ENCODE data around the gene ACSS1. TPM values are rescaled to one million over a fixed set of nuclear protein-coding genes. Genes with fewer than 3 reads are reported as not detected.

The ACSS1 gene
- total and polyA plus RNA-seq, 2 experiments from 2014 or later, result 1.3 to 4.1 TPM

- no peak for TF ChIP-seq ZNF331 (CRISPR knock-in tag; IDR thresholded peaks at IDR 0.05; ENCODE audit: low read depth)
- no peak for TF ChIP-seq ETS1 (IDR thresholded peaks at IDR 0.05)
- TF ChIP-seq EZH2 (IDR thresholded peaks at IDR 0.05; ENCODE audit: low read depth, unreplicated experiment), result no peak
- no peak for TF ChIP-seq JUNB (IDR thresholded peaks at IDR 0.05; ENCODE audit: unreplicated experiment)
- no peak for TF ChIP-seq POLR2AphosphoS5 (IDR thresholded peaks at IDR 0.05; ENCODE audit: low read depth)
- TF ChIP-seq, protein P1, sequence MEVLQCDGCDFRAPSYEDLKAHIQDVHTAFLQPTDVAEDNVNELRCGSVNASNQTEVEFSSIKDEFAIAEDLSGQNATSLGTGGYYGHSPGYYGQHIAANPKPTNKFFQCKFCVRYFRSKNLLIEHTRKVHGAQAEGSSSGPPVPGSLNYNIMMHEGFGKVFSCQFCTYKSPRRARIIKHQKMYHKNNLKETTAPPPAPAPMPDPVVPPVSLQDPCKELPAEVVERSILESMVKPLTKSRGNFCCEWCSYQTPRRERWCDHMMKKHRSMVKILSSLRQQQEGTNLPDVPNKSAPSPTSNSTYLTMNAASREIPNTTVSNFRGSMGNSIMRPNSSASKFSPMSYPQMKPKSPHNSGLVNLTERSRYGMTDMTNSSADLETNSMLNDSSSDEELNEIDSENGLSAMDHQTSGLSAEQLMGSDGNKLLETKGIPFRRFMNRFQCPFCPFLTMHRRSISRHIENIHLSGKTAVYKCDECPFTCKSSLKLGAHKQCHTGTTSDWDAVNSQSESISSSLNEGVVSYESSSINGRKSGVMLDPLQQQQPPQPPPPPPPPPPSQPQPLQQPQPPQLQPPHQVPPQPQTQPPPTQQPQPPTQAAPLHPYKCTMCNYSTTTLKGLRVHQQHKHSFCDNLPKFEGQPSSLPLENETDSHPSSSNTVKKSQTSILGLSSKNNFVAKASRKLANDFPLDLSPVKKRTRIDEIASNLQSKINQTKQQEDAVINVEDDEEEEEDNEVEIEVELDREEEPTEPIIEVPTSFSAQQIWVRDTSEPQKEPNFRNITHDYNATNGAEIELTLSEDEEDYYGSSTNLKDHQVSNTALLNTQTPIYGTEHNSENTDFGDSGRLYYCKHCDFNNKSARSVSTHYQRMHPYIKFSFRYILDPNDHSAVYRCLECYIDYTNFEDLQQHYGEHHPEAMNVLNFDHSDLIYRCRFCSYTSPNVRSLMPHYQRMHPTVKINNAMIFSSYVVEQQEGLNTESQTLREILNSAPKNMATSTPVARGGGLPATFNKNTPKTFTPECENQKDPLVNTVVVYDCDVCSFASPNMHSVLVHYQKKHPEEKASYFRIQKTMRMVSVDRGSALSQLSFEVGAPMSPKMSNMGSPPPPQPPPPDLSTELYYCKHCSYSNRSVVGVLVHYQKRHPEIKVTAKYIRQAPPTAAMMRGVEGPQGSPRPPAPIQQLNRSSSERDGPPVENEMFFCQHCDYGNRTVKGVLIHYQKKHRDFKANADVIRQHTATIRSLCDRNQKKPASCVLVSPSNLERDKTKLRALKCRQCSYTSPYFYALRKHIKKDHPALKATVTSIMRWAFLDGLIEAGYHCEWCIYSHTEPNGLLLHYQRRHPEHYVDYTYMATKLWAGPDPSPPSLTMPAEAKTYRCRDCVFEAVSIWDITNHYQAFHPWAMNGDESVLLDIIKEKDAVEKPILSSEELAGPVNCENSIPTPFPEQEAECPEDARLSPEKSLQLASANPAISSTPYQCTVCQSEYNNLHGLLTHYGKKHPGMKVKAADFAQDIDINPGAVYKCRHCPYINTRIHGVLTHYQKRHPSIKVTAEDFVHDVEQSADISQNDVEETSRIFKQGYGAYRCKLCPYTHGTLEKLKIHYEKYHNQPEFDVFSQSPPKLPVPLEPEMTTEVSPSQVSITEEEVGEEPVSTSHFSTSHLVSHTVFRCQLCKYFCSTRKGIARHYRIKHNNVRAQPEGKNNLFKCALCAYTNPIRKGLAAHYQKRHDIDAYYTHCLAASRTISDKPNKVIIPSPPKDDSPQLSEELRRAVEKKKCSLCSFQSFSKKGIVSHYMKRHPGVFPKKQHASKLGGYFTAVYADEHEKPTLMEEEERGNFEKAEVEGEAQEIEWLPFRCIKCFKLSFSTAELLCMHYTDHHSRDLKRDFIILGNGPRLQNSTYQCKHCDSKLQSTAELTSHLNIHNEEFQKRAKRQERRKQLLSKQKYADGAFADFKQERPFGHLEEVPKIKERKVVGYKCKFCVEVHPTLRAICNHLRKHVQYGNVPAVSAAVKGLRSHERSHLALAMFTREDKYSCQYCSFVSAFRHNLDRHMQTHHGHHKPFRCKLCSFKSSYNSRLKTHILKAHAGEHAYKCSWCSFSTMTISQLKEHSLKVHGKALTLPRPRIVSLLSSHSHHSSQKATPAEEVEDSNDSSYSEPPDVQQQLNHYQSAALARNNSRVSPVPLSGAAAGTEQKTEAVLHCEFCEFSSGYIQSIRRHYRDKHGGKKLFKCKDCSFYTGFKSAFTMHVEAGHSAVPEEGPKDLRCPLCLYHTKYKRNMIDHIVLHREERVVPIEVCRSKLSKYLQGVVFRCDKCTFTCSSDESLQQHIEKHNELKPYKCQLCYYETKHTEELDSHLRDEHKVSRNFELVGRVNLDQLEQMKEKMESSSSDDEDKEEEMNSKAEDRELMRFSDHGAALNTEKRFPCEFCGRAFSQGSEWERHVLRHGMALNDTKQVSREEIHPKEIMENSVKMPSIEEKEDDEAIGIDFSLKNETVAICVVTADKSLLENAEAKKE (CRISPR knock-in tag; IDR thresholded peaks at IDR 0.05), result no peak
- no peak for TF ChIP-seq STAT1 (IDR thresholded peaks at IDR 0.05; ENCODE audit: unreplicated experiment)
- TF ChIP-seq EZH2phosphoT487 (IDR thresholded peaks at IDR 0.05; ENCODE audit: unreplicated experiment), result no peak
- no peak for TF ChIP-seq REST (IDR thresholded peaks at IDR 0.05; ENCODE audit: unreplicated experiment)
- no peak for TF ChIP-seq ZNF114 (CRISPR knock-in tag; IDR thresholded peaks at IDR 0.05)
- no peak for TF ChIP-seq CREB1 (CRISPR knock-in tag; IDR thresholded peaks at IDR 0.05; ENCODE audit: low read depth)
- TF ChIP-seq, protein P2, sequence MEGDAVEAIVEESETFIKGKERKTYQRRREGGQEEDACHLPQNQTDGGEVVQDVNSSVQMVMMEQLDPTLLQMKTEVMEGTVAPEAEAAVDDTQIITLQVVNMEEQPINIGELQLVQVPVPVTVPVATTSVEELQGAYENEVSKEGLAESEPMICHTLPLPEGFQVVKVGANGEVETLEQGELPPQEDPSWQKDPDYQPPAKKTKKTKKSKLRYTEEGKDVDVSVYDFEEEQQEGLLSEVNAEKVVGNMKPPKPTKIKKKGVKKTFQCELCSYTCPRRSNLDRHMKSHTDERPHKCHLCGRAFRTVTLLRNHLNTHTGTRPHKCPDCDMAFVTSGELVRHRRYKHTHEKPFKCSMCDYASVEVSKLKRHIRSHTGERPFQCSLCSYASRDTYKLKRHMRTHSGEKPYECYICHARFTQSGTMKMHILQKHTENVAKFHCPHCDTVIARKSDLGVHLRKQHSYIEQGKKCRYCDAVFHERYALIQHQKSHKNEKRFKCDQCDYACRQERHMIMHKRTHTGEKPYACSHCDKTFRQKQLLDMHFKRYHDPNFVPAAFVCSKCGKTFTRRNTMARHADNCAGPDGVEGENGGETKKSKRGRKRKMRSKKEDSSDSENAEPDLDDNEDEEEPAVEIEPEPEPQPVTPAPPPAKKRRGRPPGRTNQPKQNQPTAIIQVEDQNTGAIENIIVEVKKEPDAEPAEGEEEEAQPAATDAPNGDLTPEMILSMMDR (conservative IDR thresholded peaks at IDR 0.05; ENCODE audit: low read depth in 2 of 2), result no peak
- TF ChIP-seq NANOG (IDR thresholded peaks at IDR 0.05; ENCODE audit: borderline replicate concordance), result no peak
- ATAC-seq, result no peak
- Histone ChIP-seq H3K9me2 (ENCODE audit: insufficient read depth) (no peaks in the 10 kb centered on the region), H3K4me2 (no peak overlapping the region), H3K79me2 (replicated peaks; ENCODE audit: insufficient read depth) (no peaks in the 10 kb centered on the region; the same call in 1 of the 2 replicates), H3F3A (replicated peaks; ENCODE audit: low read depth) (no peaks in the 10 kb centered on the region), H3K27me3 (ENCODE audit: insufficient read depth) (no peaks in the 10 kb centered on the region), H3K27ac (ENCODE audit: low read depth) (no peak overlapping the region), H4K20me1 (replicated peaks; ENCODE audit: insufficient read depth) (no peaks in the 10 kb centered on the region), H2AFZ (no peak overlapping the region), H3K4me3 (no peak overlapping the region), H3K36me3 (ENCODE audit: insufficient read depth) (0 out of 2 replicates have a peak, but pooled peaks cover 13% of the 10 kb centered on the region), H3K4me1 (ENCODE audit: insufficient read depth) (no peaks in the 10 kb centered on the region)
- Mint-ChIP-seq H3K4me3 (no peak overlapping the region), H3K27ac (no peak overlapping the region), H3K4me1 (no peaks in the 10 kb centered on the region), H3K9me3 (no peaks in the 10 kb centered on the region), H3K36me3 (ENCODE audit: low read depth) (peaks cover 64% of the 10 kb centered on the region), H3K27me3 (ENCODE audit: insufficient read depth, low read depth, poor library complexity) (peaks cover 2% of the 10 kb centered on the region)
- no peak for DNase-seq (ENCODE audit: low spot score)
Measured at GRCh38 chr20:24970030-24970553, 87.8 kb downstream of the ACSS1 start.
